ENCODE results near the gene ARHGEF9.

Gene ARHGEF9

GRCh38 chrX:63754860-63755579, 30.0 kb downstream of the ARHGEF9 start:
- Histone ChIP-seq H3K27ac (ENCODE audit: low read depth, low read length) (peak overlapping the region; percentile 79), H2AFZ (ENCODE audit: low read depth, low read length, severe bottlenecking) (peak overlapping the region; percentile 82), H3K36me3 (ENCODE audit: low read length) (no peaks in the 10 kb centered on the region), H3F3A (ENCODE audit: insufficient read depth) (no peaks in the 10 kb centered on the region), H4K20me1 (ENCODE audit: low read depth, low read length) (no peaks in the 10 kb centered on the region), H3K27me3 (ENCODE audit: low read length) (no peaks in the 10 kb centered on the region), H3K9me2 (replicated peaks; ENCODE audit: insufficient read depth, low read length) (no peaks in the 10 kb centered on the region), H3K9me3 (ENCODE audit: insufficient read depth, low read length) (no peaks in the 10 kb centered on the region), H3K4me2 (ENCODE audit: low read depth, low read length, poor library complexity, severe bottlenecking) (peak overlapping the region; percentile 94), H3K4me3 (ENCODE audit: insufficient read depth, low read length, poor library complexity, severe bottlenecking) (peak overlapping the region; percentile 88), H3K9ac (ENCODE audit: low read length) (peak overlapping the region; percentile 94), H3K79me2 (ENCODE audit: insufficient read depth, low read length) (peaks cover 43% of the 10 kb centered on the region)
- TF ChIP-seq CTCF (IDR thresholded peaks at IDR 0.05; ENCODE audit: insufficient read depth, low read length, poor library complexity, severe bottlenecking) (no peak), EZH2phosphoT487 (conservative IDR thresholded peaks at IDR 0.05; ENCODE audit: low read length) (no peak)

- peak overlapping the region; percentile 94 for H3K4me2 ChIP-seq (ENCODE audit: low read depth, low read length, poor library complexity, severe bottlenecking)
- H3K27me3 ChIP-seq (ENCODE audit: low read length) = no peaks in the 10 kb centered on the region
- H3K9me2 ChIP-seq (replicated peaks; ENCODE audit: insufficient read depth, low read length) = no peaks in the 10 kb centered on the region
- peaks cover 43% of the 10 kb centered on the region for H3K79me2 ChIP-seq (ENCODE audit: insufficient read depth, low read length)
- no peaks in the 10 kb centered on the region for H3F3A ChIP-seq (ENCODE audit: insufficient read depth)
- H4K20me1 ChIP-seq (ENCODE audit: low read depth, low read length) = no peaks in the 10 kb centered on the region
- H3K9ac ChIP-seq (ENCODE audit: low read length) = peak overlapping the region; percentile 94
- no peaks in the 10 kb centered on the region for H3K36me3 ChIP-seq (ENCODE audit: low read length)
- H2AFZ ChIP-seq (ENCODE audit: low read depth, low read length, severe bottlenecking) = peak overlapping the region; percentile 82
- peak overlapping the region; percentile 79 for H3K27ac ChIP-seq (ENCODE audit: low read depth, low read length)
- H3K9me3 ChIP-seq (ENCODE audit: insufficient read depth, low read length) = no peaks in the 10 kb centered on the region
- H3K4me3 ChIP-seq (ENCODE audit: insufficient read depth, low read length, poor library complexity, severe bottlenecking) = peak overlapping the region; percentile 88
- TF ChIP-seq CTCF (IDR thresholded peaks at IDR 0.05; ENCODE audit: insufficient read depth, low read length, poor library complexity, severe bottlenecking) = no peak
- no peak for TF ChIP-seq EZH2phosphoT487 (conservative IDR thresholded peaks at IDR 0.05; ENCODE audit: low read length)
Observed at GRCh38 chrX:63754136-63754859, 30.7 kb downstream of the ARHGEF9 start.

- Histone ChIP-seq H3K36me3 (ENCODE audit: low read length) (no peaks in the 10 kb centered on the region), H4K20me1 (ENCODE audit: low read depth, low read length) (no peaks in the 10 kb centered on the region), H3K79me2 (ENCODE audit: insufficient read depth, low read length) (peaks cover 67% of the 10 kb centered on the region), H3K9ac (ENCODE audit: low read length) (no peak overlapping the region), H3K9me2 (replicated peaks; ENCODE audit: insufficient read depth, low read length) (no peaks in the 10 kb centered on the region), H3K27ac (ENCODE audit: low read depth, low read length) (no peak overlapping the region), H2AFZ (ENCODE audit: low read depth, low read length, severe bottlenecking) (no peak overlapping the region), H3K9me3 (ENCODE audit: insufficient read depth, low read length) (no peaks in the 10 kb centered on the region), H3K27me3 (ENCODE audit: low read length) (no peaks in the 10 kb centered on the region), H3K4me2 (ENCODE audit: low read depth, low read length, poor library complexity, severe bottlenecking) (peak overlapping the region; percentile 94), H3F3A (ENCODE audit: insufficient read depth) (no peaks in the 10 kb centered on the region), H3K4me3 (ENCODE audit: insufficient read depth, low read length, poor library complexity, severe bottlenecking) (no peak overlapping the region)
- TF ChIP-seq CTCF (IDR thresholded peaks at IDR 0.05; ENCODE audit: insufficient read depth, low read length, poor library complexity, severe bottlenecking) (no peak), EZH2phosphoT487 (conservative IDR thresholded peaks at IDR 0.05; ENCODE audit: low read length) (no peak)
Observed at GRCh38 chrX:63751481-63751880, 33.5 kb downstream of the ARHGEF9 start.
